Measurements from ENCODE around the gene CSN2. TPM values are rescaled to one million over a fixed set of nuclear protein-coding genes. Genes with fewer than 3 reads are reported as not detected.

Gene CSN2
- total and polyA plus RNA-seq, 9 of the 15 experiments (the other 6 are each of a cell fraction or from before 2014, with no cell fraction given) = not detected

- no peak for FAIRE-seq
- no TSS peak for BruUV-seq (replicated peaks)
These were observed 13.9 kb downstream of the CSN2 start for GRCh38 chr4:69951602-69952001.

More at GRCh38 chr4:69951602-69952001, 13.9 kb downstream of the CSN2 start:
- CTCF ChIA-PET (ENCODE audit: low intra/inter-chr PET ratio) = no interaction called here
- Histone ChIP-seq H3K27ac (ENCODE audit: extremely low read depth, low read depth, low read length) (no peak overlapping the region), H3K9ac (ENCODE audit: insufficient read depth in 1 of 2, low read depth in 2 of 2, low read length in 2 of 2) (no peak overlapping the region), H3K9me1 (ENCODE audit: control insufficient read depth, insufficient read depth, low read length) (no peaks in the 10 kb centered on the region), H3K79me2 (ENCODE audit: control insufficient read depth, insufficient read depth, low read length) (no peaks in the 10 kb centered on the region), H3K36me3 (ENCODE audit: control insufficient read depth, insufficient read depth, low read length) (no peaks in the 10 kb centered on the region), H3K9me3 (replicated peaks; ENCODE audit: control insufficient read depth, insufficient read depth, low read depth, low read length) (no peaks in the 10 kb centered on the region), H3K4me2 (ENCODE audit: insufficient read depth, low read length) (no peak overlapping the region), H3K4me1 (replicated peaks in 1 of 2; ENCODE audit: control insufficient read depth in 2 of 2, insufficient read depth in 2 of 2, low read length in 2 of 2) (no peaks in the 10 kb centered on the region), H3K4me3 (no peak overlapping the region), H4K20me1 (replicated peaks; ENCODE audit: control insufficient read depth, insufficient read depth, low read length) (no peaks in the 10 kb centered on the region), H3K27me3 (ENCODE audit: control insufficient read depth in 2 of 2, insufficient read depth in 2 of 2, low read length in 2 of 2) (no peaks in the 10 kb centered on the region), H2AFZ (ENCODE audit: low read depth, low read length) (no peak overlapping the region)
- 0% methylated on average over 3 of the region's 3 CpGs for WGBS (ENCODE audit: insufficient coverage, low coverage, missing lambda C conversion rate)
- intact Hi-C loops (cut with micrococcal nuclease) (no loop called here), in situ Hi-C loops (cut with MboI) (no loop called here)
- TF ChIP-seq RBBP5 (IDR thresholded peaks at IDR 0.05; ENCODE audit: borderline replicate concordance, insufficient read depth, low read length, poor library complexity, severe bottlenecking) (no peak), ZNF143 (CRISPR knock-in tag; IDR thresholded peaks at IDR 0.05) (no peak), E2F3 (CRISPR knock-in tag; IDR thresholded peaks at IDR 0.05) (no peak), BACH1 (tag; IDR thresholded peaks at IDR 0.05) (no peak), NR3C1 (CRISPR knock-in tag; IDR thresholded peaks at IDR 0.05) (no peak), NFRKB (IDR thresholded peaks at IDR 0.05; ENCODE audit: low read depth) (no peak), DNMT1 (IDR thresholded peaks at IDR 0.05) (no peak), ESRRB (CRISPR knock-in tag; IDR thresholded peaks at IDR 0.05; ENCODE audit: borderline replicate concordance) (no peak), ZSCAN29 (IDR thresholded peaks at IDR 0.05) (no peak), GATAD2B (IDR thresholded peaks at IDR 0.05; ENCODE audit: borderline replicate concordance) (no peak), MLLT1 (IDR thresholded peaks at IDR 0.05) (no peak), ZNF696 (CRISPR knock-in tag; conservative IDR thresholded peaks at IDR 0.05) (no peak), MED1 (CRISPR knock-in tag; IDR thresholded peaks at IDR 0.05; ENCODE audit: borderline replicate concordance) (no peak), MXD1 (CRISPR knock-in tag; IDR thresholded peaks at IDR 0.05; ENCODE audit: borderline replicate concordance, poor library complexity, severe bottlenecking) (no peak), MNT (conservative IDR thresholded peaks at IDR 0.05) (no peak), STAT5A (IDR thresholded peaks at IDR 0.05; ENCODE audit: borderline replicate concordance, low read length) (no peak)
- ATAC-seq = no peak
- no peak for DNase-seq (ENCODE audit: extremely low read depth in 1 of 4, low spot score in 3 of 4)
- POLR2A ChIA-PET = no interaction called here
